CD14-positive monocyte (primary cell): Measurements from ENCODE around the gene RAX. TPM values are rescaled to one million over a fixed set of nuclear protein-coding genes. Genes with fewer than 3 reads are reported as not detected.

Experiments used
- DNase-seq, 3 donors: peaks; one replicate each; pipeline ENCODE4 v3.0.0-alpha.2; 2011 to 2022
- H2AFZ ChIP-seq: 2 replicates; pipeline ENCODE4 v1.6.0; 2012; ENCODE audit warnings: mild to moderate bottlenecking, low read depth, low read length, inconsistent platforms; ENCODE audit not compliant: insufficient read depth, poor library complexity, severe bottlenecking
- H3K27ac ChIP-seq, 2 donors: 1 replicate in 1 of 2; 2 replicates in 1 of 2; pipeline ENCODE4 v1.5.1; 2012 to 2013; ENCODE audit warnings: low read length in 2 of 2, control low read depth in 1 of 2, inconsistent platforms in 1 of 2, low read depth in 1 of 2, mild to moderate bottlenecking in 1 of 2
- H3K27me3 ChIP-seq, 2 donors: one replicate each; pipeline versions ENCODE4 v1.6.0 to v1.6.1; 2011 to 2013; ENCODE audit warnings: low read length in 2 of 2; ENCODE audit not compliant: control insufficient read depth in 2 of 2, insufficient read depth in 2 of 2
- H3K36me3 ChIP-seq, 2 donors: replicated peaks in 1 of 2; 1 replicate in 1 of 2; 2 replicates in 1 of 2; pipeline versions ENCODE4 v1.5.1 to v1.6.1; 2012 to 2013; ENCODE audit warnings: low read length in 2 of 2, control low read depth in 1 of 2, inconsistent platforms in 1 of 2, mild to moderate bottlenecking in 1 of 2; ENCODE audit not compliant: insufficient read depth in 2 of 2, control insufficient read depth in 1 of 2
- H3K4me1 ChIP-seq, 2 donors: 1 replicate in 1 of 2; 2 replicates in 1 of 2; pipeline versions ENCODE4 v1.5.1 to v1.6.1; 2012 to 2013; ENCODE audit warnings: low read length in 2 of 2, control low read depth in 1 of 2, inconsistent platforms in 1 of 2, mild to moderate bottlenecking in 1 of 2, moderate library complexity in 1 of 2; ENCODE audit not compliant: insufficient read depth in 2 of 2, control insufficient read depth in 1 of 2
- H3K4me2 ChIP-seq: replicated peaks from 2 replicates; pipeline ENCODE3; 2012; ENCODE audit warnings: low read length, moderate library complexity, mild to moderate bottlenecking; ENCODE audit not compliant: poor library complexity, severe bottlenecking; ENCODE audit errors: extremely low read depth
- H3K4me3 ChIP-seq, 3 experiments: fragments of 200-600 bp in 1 of 3; sonication (generic) in 1 of 3; replicated peaks in 1 of 3; 1 replicate in 2 of 3; 2 replicates in 1 of 3; pipeline ENCODE4 v1.5.1; 2011 to 2013; ENCODE audit warnings: low read length in 3 of 3, mild to moderate bottlenecking in 3 of 3, control low read depth in 2 of 3, low read depth in 2 of 3, inconsistent platforms in 1 of 3, moderate library complexity in 1 of 3
- H3K79me2 ChIP-seq: 2 replicates; pipeline ENCODE4 v1.6.0; 2012; ENCODE audit warnings: mild to moderate bottlenecking, control low read depth, inconsistent platforms, low read length, moderate library complexity; ENCODE audit not compliant: insufficient read depth
- H3K9ac ChIP-seq: 2 replicates; pipeline ENCODE4 v1.6.0; 2017; ENCODE audit warnings: low read length, mild to moderate bottlenecking; ENCODE audit not compliant: insufficient read depth, poor library complexity, severe bottlenecking
- H3K9me3 ChIP-seq, 2 donors: replicated peaks in 1 of 2; 1 replicate in 1 of 2; 2 replicates in 1 of 2; pipeline versions ENCODE4 v1.5.1 to v1.6.1; 2012 to 2013; ENCODE audit warnings: low read length in 2 of 2, control low read depth in 1 of 2; ENCODE audit not compliant: control insufficient read depth in 1 of 2, insufficient read depth in 1 of 2
- H4K20me1 ChIP-seq: 2 replicates; pipeline ENCODE4 v1.6.0; 2012; ENCODE audit warnings: mild to moderate bottlenecking, low read length, control low read depth, moderate library complexity; ENCODE audit not compliant: insufficient read depth
- H3K27ac Mint-ChIP-seq, 7 donors: one replicate each; pipeline ENCODE4 v1.8.0; 2020; ENCODE audit warnings: mild to moderate bottlenecking in 7 of 7, mixed read lengths in 7 of 7, moderate library complexity in 6 of 7, inconsistent platforms in 2 of 7
- H3K27me3 Mint-ChIP-seq, 3 donors: one replicate each; pipeline ENCODE4 v1.8.0; 2021 to 2022; ENCODE audit warnings: low read depth in 3 of 3, mild to moderate bottlenecking in 3 of 3, mixed read lengths in 3 of 3, moderate library complexity in 3 of 3, inconsistent platforms in 1 of 3
- H3K36me3 Mint-ChIP-seq, 2 donors: one replicate each; pipeline ENCODE4 v1.8.0; 2020; ENCODE audit warnings: mixed read lengths in 2 of 2, inconsistent platforms in 1 of 2, mild to moderate bottlenecking in 1 of 2
- H3K4me1 Mint-ChIP-seq: one replicate; pipeline ENCODE4 v1.8.0; 2020; ENCODE audit warnings: mild to moderate bottlenecking, mixed read lengths
- H3K4me3 Mint-ChIP-seq, 2 donors: one replicate each; pipeline ENCODE4 v1.8.0; 2020; ENCODE audit warnings: mild to moderate bottlenecking in 2 of 2, mixed read lengths in 2 of 2, moderate library complexity in 1 of 2
- H3K9me3 Mint-ChIP-seq, 7 donors: one replicate each; pipeline ENCODE4 v1.8.0; 2020 to 2022; ENCODE audit warnings: mixed read lengths in 7 of 7, mild to moderate bottlenecking in 6 of 7, moderate library complexity in 6 of 7, inconsistent platforms in 2 of 7
- CTCF ChIP-seq: fragments of 200-600 bp; IDR thresholded peaks from one replicate; pipeline ENCODE4 v1.8.0; 2022; ENCODE audit warnings: antibody characterized with exemption, mild to moderate bottlenecking
- WGBS: methylation state at CpG from one replicate; pipeline ENCODE4 v1.1.5; 2013; ENCODE audit warnings: missing lambda C conversion rate; ENCODE audit not compliant: insufficient coverage; 5-methylcytosine and 5-hydroxymethylcytosine counted together
- intact Hi-C, 2 donors: fragments of 100-400 bp; cut with micrococcal nuclease; formaldehyde crosslinking; loops; one replicate each; pipeline versions ENCODE4 v1.15.0 to v1.15.1; 2023
- polyA plus RNA-seq, 3 donors: library from polyadenylated mRNA; depleted of rRNA in 1 of 3; unstranded in 2 of 3; stranded (reverse) in 1 of 3; fragments of 300-500 nt in 2 of 3; fragments of >200 nt in 1 of 3; fragmentation: Illumina TruSeq in 2 of 3; gene quantifications; 1 replicate in 2 of 3; 2 replicates in 1 of 3; pipeline ENCODE4 v1.2.3, GENCODE V29; 2012 to 2021

The RAX gene
- polyA plus RNA-seq, 3 donors: not detected

- Histone ChIP-seq H3K79me2 (no peaks in the 10 kb centered on the region), H3K27ac (no peak overlapping the region), H3K9me3 (no peaks in the 10 kb centered on the region), H3K4me1 (no peaks in the 10 kb centered on the region), H4K20me1 (no peaks in the 10 kb centered on the region), H3K4me2 (no peak overlapping the region), H3K27me3 (peaks cover 2 to 6% of the 10 kb centered on the region in 2 donors), H3K36me3 (no peaks in the 10 kb centered on the region), H3K4me3 (no peak overlapping the region), H3K9ac (no peak overlapping the region), H2AFZ (no peak overlapping the region)
- H3K9me3 Mint-ChIP-seq: peaks cover 0 to 3% (median 0%) of the 10 kb centered on the region in 7 donors
- TF ChIP-seq CTCF: no peak
- no peak for DNase-seq
- no peak overlapping the region for H3K27ac Mint-ChIP-seq
- WGBS: 80% methylated on average over 1 of the region's 6 CpGs
- intact Hi-C loops: no loop called here
- no peak overlapping the region for H3K4me3 Mint-ChIP-seq
- no peaks in the 10 kb centered on the region for H3K36me3 Mint-ChIP-seq
- H3K4me1 Mint-ChIP-seq: no peaks in the 10 kb centered on the region
- H3K27me3 Mint-ChIP-seq: peaks cover 7 to 12% (median 9%) of the 10 kb centered on the region in 3 donors
These were observed 43.4 kb downstream of the RAX start for GRCh38 chr18:59229701-59230443.

GRCh38 chr18:59229191-59229590 lies 44.1 kb downstream of the RAX start:
- intact Hi-C loops: no loop called here
- Histone ChIP-seq H3K9ac (no peak overlapping the region), H3K4me3 (no peak overlapping the region), H2AFZ (no peak overlapping the region), H3K27me3 (peaks cover 3 to 6% of the 10 kb centered on the region in 2 donors), H3K27ac (no peak overlapping the region), H3K79me2 (no peaks in the 10 kb centered on the region), H3K4me2 (no peak overlapping the region), H3K9me3 (no peaks in the 10 kb centered on the region), H4K20me1 (no peaks in the 10 kb centered on the region), H3K36me3 (no peaks in the 10 kb centered on the region), H3K4me1 (no peaks in the 10 kb centered on the region)
- no peak overlapping the region for H3K27ac Mint-ChIP-seq
- no peak for TF ChIP-seq CTCF
- H3K4me3 Mint-ChIP-seq: peak overlapping the region in 1 of 2 donors; percentile 5
- H3K36me3 Mint-ChIP-seq: no peaks in the 10 kb centered on the region
- peaks cover 0 to 3% (median 0%) of the 10 kb centered on the region in 7 donors for H3K9me3 Mint-ChIP-seq
- 60% methylated on average over 1 of the region's 2 CpGs for WGBS
- peaks cover 7 to 12% (median 11%) of the 10 kb centered on the region in 3 donors for H3K27me3 Mint-ChIP-seq
- H3K4me1 Mint-ChIP-seq: no peaks in the 10 kb centered on the region
- no peak for DNase-seq
